ENCODE measurements around the gene EPX. TPM values are rescaled to one million over a fixed set of nuclear protein-coding genes. Genes with fewer than 3 reads are reported as not detected.
A peak's percentile ranks its signal among the peaks of the same experiment; 100 is the strongest.

EPX gene
- total RNA-seq, 1 donor, result not detected

DNA sequence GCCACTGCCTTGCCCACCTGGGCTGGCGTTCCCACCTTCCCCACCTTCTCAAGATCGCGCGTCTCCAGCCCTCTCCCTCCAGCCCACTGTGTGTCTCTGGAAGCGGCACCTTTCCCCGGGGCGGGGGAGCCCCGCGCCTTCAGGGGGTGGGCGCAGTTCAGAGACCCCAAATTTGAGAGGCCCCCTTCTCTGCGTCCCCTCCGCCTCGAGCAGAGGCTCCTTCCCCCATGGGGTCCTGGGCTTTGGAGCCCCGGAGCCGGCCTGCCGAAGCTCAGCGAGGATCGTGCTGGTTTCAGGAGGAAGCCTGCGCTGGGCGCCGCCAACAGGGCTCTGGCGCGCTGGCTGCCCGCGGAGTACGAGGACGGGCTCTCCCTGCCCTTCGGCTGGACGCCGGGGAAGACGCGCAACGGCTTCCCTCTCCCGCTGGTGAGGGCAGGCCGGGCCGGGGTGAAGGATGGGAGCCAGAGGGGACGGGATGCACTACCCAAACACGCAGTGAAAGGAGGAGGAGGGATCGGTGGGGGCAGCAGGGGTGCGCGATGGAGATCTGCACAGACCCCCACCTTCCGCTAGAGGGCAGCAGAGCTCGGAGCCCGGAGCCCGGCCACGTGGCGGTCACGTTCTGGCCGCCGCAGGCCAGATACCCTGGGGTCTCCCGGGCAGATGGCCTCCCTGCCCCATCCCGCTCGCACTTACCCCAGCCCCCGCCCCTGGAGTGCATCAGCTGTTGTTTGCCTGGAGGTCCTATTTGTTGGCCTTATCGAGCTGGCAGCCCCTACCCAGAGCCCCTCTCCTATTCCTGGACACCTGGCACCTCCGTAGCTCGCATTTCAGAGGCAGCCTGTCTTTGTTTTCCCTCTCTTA, 57.0 kb downstream of the EPX start:
- Histone ChIP-seq H3K4me2 (ENCODE audit: insufficient read depth, low read length) (peak overlapping the region; percentile 92), H3K4me3 (ENCODE audit: insufficient read depth, low read length) (peak overlapping the region; percentile 68), H3K27me3 (ENCODE audit: insufficient read depth, low read length) (peaks cover 30% of the 10 kb centered on the region), H3K79me2 (ENCODE audit: insufficient read depth, low read length) (no peaks in the 10 kb centered on the region), H2AFZ (ENCODE audit: low read length) (peak overlapping the region; percentile 93), H3K27ac (ENCODE audit: low read depth, low read length) (no peak overlapping the region), H3K9me3 (ENCODE audit: low read depth, low read length) (no peaks in the 10 kb centered on the region), H4K20me1 (ENCODE audit: insufficient read depth, low read length) (no peaks in the 10 kb centered on the region), H3K4me1 (ENCODE audit: insufficient read depth, low read length) (no peaks in the 10 kb centered on the region), H3K36me3 (ENCODE audit: insufficient read depth, low read length) (no peaks in the 10 kb centered on the region)
- DNase-seq (ENCODE audit: insufficient read length, low spot score, missing footprints), result peak; percentile 98
- TF ChIP-seq, protein P1, sequence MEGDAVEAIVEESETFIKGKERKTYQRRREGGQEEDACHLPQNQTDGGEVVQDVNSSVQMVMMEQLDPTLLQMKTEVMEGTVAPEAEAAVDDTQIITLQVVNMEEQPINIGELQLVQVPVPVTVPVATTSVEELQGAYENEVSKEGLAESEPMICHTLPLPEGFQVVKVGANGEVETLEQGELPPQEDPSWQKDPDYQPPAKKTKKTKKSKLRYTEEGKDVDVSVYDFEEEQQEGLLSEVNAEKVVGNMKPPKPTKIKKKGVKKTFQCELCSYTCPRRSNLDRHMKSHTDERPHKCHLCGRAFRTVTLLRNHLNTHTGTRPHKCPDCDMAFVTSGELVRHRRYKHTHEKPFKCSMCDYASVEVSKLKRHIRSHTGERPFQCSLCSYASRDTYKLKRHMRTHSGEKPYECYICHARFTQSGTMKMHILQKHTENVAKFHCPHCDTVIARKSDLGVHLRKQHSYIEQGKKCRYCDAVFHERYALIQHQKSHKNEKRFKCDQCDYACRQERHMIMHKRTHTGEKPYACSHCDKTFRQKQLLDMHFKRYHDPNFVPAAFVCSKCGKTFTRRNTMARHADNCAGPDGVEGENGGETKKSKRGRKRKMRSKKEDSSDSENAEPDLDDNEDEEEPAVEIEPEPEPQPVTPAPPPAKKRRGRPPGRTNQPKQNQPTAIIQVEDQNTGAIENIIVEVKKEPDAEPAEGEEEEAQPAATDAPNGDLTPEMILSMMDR (IDR thresholded peaks at IDR 0.05; ENCODE audit: extremely low read depth, low read depth, low read length), result peak; percentile 76

DNA sequence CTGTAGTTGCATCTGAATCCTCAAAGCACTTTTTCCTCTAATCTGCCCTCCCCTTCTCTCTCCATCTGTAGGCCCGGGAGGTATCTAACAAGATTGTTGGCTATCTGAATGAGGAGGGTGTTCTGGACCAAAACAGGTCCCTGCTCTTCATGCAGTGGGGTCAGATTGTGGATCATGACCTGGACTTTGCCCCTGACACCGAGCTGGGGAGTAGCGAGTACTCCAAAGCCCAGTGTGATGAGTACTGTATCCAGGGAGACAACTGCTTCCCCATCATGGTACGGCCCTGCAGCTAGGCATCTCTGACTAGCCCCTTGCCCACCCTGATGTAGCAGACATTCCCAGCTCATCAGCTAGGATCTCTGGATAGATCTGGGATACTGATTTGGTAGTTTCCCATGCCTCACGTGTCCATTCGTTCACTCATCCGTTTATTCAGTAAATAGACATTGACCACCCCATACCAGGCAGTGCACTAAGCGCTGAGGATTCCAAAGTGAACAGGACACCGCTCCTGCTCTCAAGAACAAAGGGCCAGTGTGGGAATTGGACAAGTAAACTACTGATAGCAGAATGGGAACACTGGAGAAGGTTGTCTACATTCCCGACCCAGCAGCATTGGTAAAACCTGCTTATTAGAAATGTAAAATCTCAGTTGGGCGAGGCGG, 58.0 kb downstream of the EPX start:
- Histone ChIP-seq H3K4me2 (ENCODE audit: insufficient read depth, low read length) (no peak overlapping the region), H4K20me1 (ENCODE audit: insufficient read depth, low read length) (no peaks in the 10 kb centered on the region), H3K4me3 (ENCODE audit: insufficient read depth, low read length) (no peak overlapping the region), H3K4me1 (ENCODE audit: insufficient read depth, low read length) (no peaks in the 10 kb centered on the region), H3K27me3 (ENCODE audit: insufficient read depth, low read length) (peaks cover 30% of the 10 kb centered on the region), H3K9me3 (ENCODE audit: low read depth, low read length) (no peaks in the 10 kb centered on the region), H3K27ac (ENCODE audit: low read depth, low read length) (no peak overlapping the region), H2AFZ (ENCODE audit: low read length) (no peak overlapping the region), H3K79me2 (ENCODE audit: insufficient read depth, low read length) (no peaks in the 10 kb centered on the region), H3K36me3 (ENCODE audit: insufficient read depth, low read length) (no peaks in the 10 kb centered on the region)
- TF ChIP-seq, protein P1 (IDR thresholded peaks at IDR 0.05; ENCODE audit: extremely low read depth, low read depth, low read length), result no peak
- DNase-seq (ENCODE audit: insufficient read length, low spot score, missing footprints), result no peak

DNA sequence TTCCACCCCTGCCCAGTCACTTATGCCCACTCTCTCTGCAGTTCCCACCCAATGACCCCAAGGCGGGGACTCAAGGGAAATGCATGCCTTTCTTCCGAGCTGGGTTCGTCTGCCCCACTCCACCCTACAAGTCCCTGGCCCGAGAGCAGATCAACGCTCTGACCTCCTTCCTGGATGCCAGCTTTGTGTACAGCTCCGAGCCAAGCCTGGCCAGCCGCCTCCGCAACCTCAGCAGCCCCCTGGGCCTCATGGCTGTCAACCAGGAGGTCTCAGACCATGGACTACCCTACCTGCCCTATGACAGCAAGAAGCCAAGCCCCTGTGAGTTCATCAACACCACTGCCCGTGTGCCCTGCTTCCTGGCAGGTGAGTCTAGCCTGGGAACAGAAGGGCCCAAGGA, 59.6 kb downstream of the EPX start:
- H3K4me2 ChIP-seq (ENCODE audit: insufficient read depth, low read length), result no peak overlapping the region
- H2AFZ ChIP-seq (ENCODE audit: low read length), result no peak overlapping the region
- no peak overlapping the region for H3K27ac ChIP-seq (ENCODE audit: low read depth, low read length)
- TF ChIP-seq, protein P1 (IDR thresholded peaks at IDR 0.05; ENCODE audit: extremely low read depth, low read depth, low read length), result no peak
- H3K79me2 ChIP-seq (ENCODE audit: insufficient read depth, low read length), result no peaks in the 10 kb centered on the region
- no peaks in the 10 kb centered on the region for H3K36me3 ChIP-seq (ENCODE audit: insufficient read depth, low read length)
- no peaks in the 10 kb centered on the region for H4K20me1 ChIP-seq (ENCODE audit: insufficient read depth, low read length)
- H3K27me3 ChIP-seq (ENCODE audit: insufficient read depth, low read length), result peaks cover 30% of the 10 kb centered on the region
- no peaks in the 10 kb centered on the region for H3K9me3 ChIP-seq (ENCODE audit: low read depth, low read length)
- H3K4me3 ChIP-seq (ENCODE audit: insufficient read depth, low read length), result no peak overlapping the region
- DNase-seq (ENCODE audit: insufficient read length, low spot score, missing footprints), result no peak
- no peaks in the 10 kb centered on the region for H3K4me1 ChIP-seq (ENCODE audit: insufficient read depth, low read length)

DNA sequence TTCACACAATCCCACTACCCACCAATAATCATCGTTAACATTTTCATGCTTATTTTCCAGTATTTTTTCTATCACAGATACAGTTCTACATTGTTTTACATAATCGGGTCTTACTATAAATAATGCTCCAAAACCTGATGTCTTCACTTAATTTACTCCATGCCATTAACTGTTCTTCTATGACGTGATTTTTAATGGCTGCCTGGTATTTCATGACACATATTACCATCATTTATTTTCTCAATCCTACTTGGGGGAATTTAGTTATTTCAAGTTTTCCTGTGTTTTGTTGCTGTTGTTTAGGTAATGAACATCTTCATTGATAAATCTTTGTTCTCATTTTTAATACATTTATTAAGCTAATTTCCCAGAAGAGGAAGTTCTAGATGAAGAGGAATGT, 60.6 kb downstream of the EPX start:
- H3K27me3 ChIP-seq (ENCODE audit: insufficient read depth, low read length), result peaks cover 28% of the 10 kb centered on the region

More for the DNA sequence above, 60.6 kb downstream of the EPX start:
- Histone ChIP-seq H3K36me3 (ENCODE audit: insufficient read depth, low read length) (no peaks in the 10 kb centered on the region), H3K27ac (ENCODE audit: low read depth, low read length) (no peak overlapping the region), H3K4me1 (ENCODE audit: insufficient read depth, low read length) (no peaks in the 10 kb centered on the region), H3K4me2 (ENCODE audit: insufficient read depth, low read length) (no peak overlapping the region), H4K20me1 (ENCODE audit: insufficient read depth, low read length) (no peaks in the 10 kb centered on the region), H3K4me3 (ENCODE audit: insufficient read depth, low read length) (no peak overlapping the region), H3K9me3 (ENCODE audit: low read depth, low read length) (no peaks in the 10 kb centered on the region), H3K79me2 (ENCODE audit: insufficient read depth, low read length) (no peaks in the 10 kb centered on the region), H2AFZ (ENCODE audit: low read length) (no peak overlapping the region)
- DNase-seq (ENCODE audit: insufficient read length, low spot score, missing footprints), result no peak
- TF ChIP-seq, protein P1 (IDR thresholded peaks at IDR 0.05; ENCODE audit: extremely low read depth, low read depth, low read length), result no peak

Data from osteoblast (primary cell).